ENCODE measurements around the gene VCL. TPM values are rescaled to one million over a fixed set of nuclear protein-coding genes. Genes with fewer than 3 reads are reported as not detected.
A peak's percentile ranks its signal among the peaks of the same experiment; 100 is the strongest.
"Not testable (repeated sequence)": the region's sequence is repeated elsewhere in the genome, so short reads cannot be mapped to it uniquely, and the experiment has no call there.

The VCL gene
- total and polyA plus RNA-seq, 9 of the 15 experiments (the other 6 are each of a cell fraction or from before 2014, with no cell fraction given) = 29.8 to 186 (median 76.4) TPM

DNA sequence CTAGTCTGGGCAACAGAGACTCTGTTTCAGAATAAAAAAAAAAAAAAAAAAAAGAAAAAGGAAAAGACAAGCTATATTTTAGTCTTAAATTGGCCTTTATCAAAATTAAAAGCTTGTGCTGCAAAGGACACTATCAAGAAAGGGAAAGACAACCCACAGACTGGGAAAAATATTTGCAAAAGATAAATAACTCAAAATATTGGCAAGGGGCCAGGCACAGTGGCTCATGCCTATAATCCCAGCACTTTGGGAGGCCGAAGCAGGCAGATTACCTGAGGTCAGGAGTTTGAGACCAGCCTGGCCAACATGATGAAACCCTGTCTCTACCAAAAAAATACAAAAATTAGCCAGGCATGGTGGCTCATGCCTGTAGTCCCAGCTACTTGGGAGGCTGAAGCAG lies 34.3 kb downstream of the VCL start:
- FAIRE-seq; intact Hi-C loops (cut with micrococcal nuclease); H3K27ac ChIP-seq (ENCODE audit: extremely low read depth, low read depth, low read length); in situ Hi-C loops (cut with MboI); H3K27me3 ChIP-seq (ENCODE audit: control insufficient read depth in 2 of 2, insufficient read depth in 2 of 2, low read length in 2 of 2); H3K9me3 ChIP-seq (replicated peaks; ENCODE audit: control insufficient read depth, insufficient read depth, low read depth, low read length); H3K9me1 ChIP-seq (ENCODE audit: control insufficient read depth, insufficient read depth, low read length); ATAC-seq; H4K20me1 ChIP-seq (replicated peaks; ENCODE audit: control insufficient read depth, insufficient read depth, low read length); H2AFZ ChIP-seq (ENCODE audit: low read depth, low read length); DNase-seq (ENCODE audit: extremely low read depth in 1 of 4, low spot score in 3 of 4); H3K9ac ChIP-seq (ENCODE audit: insufficient read depth in 1 of 2, low read depth in 2 of 2, low read length in 2 of 2); CTCF ChIA-PET (ENCODE audit: low intra/inter-chr PET ratio); H3K4me3 ChIP-seq; H3K4me2 ChIP-seq (ENCODE audit: insufficient read depth, low read length); BruUV-seq (replicated peaks); TF ChIP-seq CEBPG (tag; conservative IDR thresholded peaks at IDR 0.05 in 1 of 2, IDR thresholded peaks at IDR 0.05 in 1 of 2): not testable (repeated sequence)
- peaks cover 60% of the 10 kb centered on the region for H3K36me3 ChIP-seq (ENCODE audit: control insufficient read depth, insufficient read depth, low read length)
- WGBS (ENCODE audit: insufficient coverage, low coverage, missing lambda C conversion rate) = 25% methylated on average over 1 of the region's 1 CpG
- peaks cover 70% of the 10 kb centered on the region for H3K79me2 ChIP-seq (ENCODE audit: control insufficient read depth, insufficient read depth, low read length)
- peaks cover 8 to 37% of the 10 kb centered on the region in 2 experiments; a peak in 4 of 5 replicates for H3K4me1 ChIP-seq (replicated peaks in 1 of 2; ENCODE audit: control insufficient read depth in 2 of 2, insufficient read depth in 2 of 2, low read length in 2 of 2)
- TF ChIP-seq CBFA2T3 (IDR thresholded peaks at IDR 0.05) = peak; percentile 41; the same call in 1 of the 2 replicates
- 0 out of 2 replicates have a peak, but pooled peaks have one; percentile 33 for TF ChIP-seq SMARCA5 (IDR thresholded peaks at IDR 0.05)
- TF ChIP-seq DPF2 (IDR thresholded peaks at IDR 0.05) = peak; percentile 54
- TF ChIP-seq NCOR1 (IDR thresholded peaks at IDR 0.05) = 0 out of 2 replicates have a peak, but pooled peaks have one; percentile 9
- 0 out of 2 replicates have a peak, but pooled peaks have one; percentile 25 for TF ChIP-seq ADNP (tag; IDR thresholded peaks at IDR 0.05)
- 0 out of 4 replicates have a peak, but pooled peaks of 1 of the 2 experiments have one; percentile 26 for TF ChIP-seq ARNT (IDR thresholded peaks at IDR 0.05)
- peak; percentile 99 for TF ChIP-seq NFIC (IDR thresholded peaks at IDR 0.05)
- TF ChIP-seq MEIS2 (IDR thresholded peaks at IDR 0.05; ENCODE audit: partially characterized antibody) = peak; percentile 95
- TF ChIP-seq NCOA2 (IDR thresholded peaks at IDR 0.05; ENCODE audit: partially characterized antibody in 2 of 2) = peak in 1 of 2 experiments; percentile 11
- TF ChIP-seq, protein P1, sequence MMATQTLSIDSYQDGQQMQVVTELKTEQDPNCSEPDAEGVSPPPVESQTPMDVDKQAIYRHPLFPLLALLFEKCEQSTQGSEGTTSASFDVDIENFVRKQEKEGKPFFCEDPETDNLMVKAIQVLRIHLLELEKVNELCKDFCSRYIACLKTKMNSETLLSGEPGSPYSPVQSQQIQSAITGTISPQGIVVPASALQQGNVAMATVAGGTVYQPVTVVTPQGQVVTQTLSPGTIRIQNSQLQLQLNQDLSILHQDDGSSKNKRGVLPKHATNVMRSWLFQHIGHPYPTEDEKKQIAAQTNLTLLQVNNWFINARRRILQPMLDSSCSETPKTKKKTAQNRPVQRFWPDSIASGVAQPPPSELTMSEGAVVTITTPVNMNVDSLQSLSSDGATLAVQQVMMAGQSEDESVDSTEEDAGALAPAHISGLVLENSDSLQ (IDR thresholded peaks at IDR 0.05) = 0 out of 2 replicates have a peak, but pooled peaks have one; percentile 12
- TF ChIP-seq, protein P2, sequence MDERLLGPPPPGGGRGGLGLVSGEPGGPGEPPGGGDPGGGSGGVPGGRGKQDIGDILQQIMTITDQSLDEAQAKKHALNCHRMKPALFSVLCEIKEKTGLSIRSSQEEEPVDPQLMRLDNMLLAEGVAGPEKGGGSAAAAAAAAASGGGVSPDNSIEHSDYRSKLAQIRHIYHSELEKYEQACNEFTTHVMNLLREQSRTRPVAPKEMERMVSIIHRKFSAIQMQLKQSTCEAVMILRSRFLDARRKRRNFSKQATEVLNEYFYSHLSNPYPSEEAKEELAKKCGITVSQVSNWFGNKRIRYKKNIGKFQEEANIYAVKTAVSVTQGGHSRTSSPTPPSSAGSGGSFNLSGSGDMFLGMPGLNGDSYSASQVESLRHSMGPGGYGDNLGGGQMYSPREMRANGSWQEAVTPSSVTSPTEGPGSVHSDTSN (CRISPR knock-in tag; IDR thresholded peaks at IDR 0.05; ENCODE audit: low read depth) = not testable (repeated sequence)
- TF ChIP-seq, protein P2 (tag; conservative IDR thresholded peaks at IDR 0.05; ENCODE audit: low read depth) = peak; percentile 87
- TF ChIP-seq CEBPG (CRISPR knock-in tag; IDR thresholded peaks at IDR 0.05) = 0 out of 2 replicates have a peak, but pooled peaks have one; percentile 24
- peak; percentile 87 for TF ChIP-seq NFIX (CRISPR knock-in tag; IDR thresholded peaks at IDR 0.05; ENCODE audit: low read depth)
- 0 out of 4 replicates have a peak, but pooled peaks of 1 of the 2 experiments have one; percentile 9 for TF ChIP-seq KDM1A (IDR thresholded peaks at IDR 0.05)
- TF ChIP-seq, protein P3, sequence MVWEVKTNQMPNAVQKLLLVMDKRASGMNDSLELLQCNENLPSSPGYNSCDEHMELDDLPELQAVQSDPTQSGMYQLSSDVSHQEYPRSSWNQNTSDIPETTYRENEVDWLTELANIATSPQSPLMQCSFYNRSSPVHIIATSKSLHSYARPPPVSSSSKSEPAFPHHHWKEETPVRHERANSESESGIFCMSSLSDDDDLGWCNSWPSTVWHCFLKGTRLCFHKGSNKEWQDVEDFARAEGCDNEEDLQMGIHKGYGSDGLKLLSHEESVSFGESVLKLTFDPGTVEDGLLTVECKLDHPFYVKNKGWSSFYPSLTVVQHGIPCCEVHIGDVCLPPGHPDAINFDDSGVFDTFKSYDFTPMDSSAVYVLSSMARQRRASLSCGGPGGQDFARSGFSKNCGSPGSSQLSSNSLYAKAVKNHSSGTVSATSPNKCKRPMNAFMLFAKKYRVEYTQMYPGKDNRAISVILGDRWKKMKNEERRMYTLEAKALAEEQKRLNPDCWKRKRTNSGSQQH (CRISPR knock-in tag; IDR thresholded peaks at IDR 0.05) = 0 out of 2 replicates have a peak, but pooled peaks have one; percentile 20
- peak; percentile 43 for TF ChIP-seq ARID1B (IDR thresholded peaks at IDR 0.05)
- POLR2A ChIA-PET = interaction anchor here (1.3 to 4.5 kb wide), 4 partner anchors 8 to 20 kb away, joined by 3 to 20 read pairs (median 12); no protein-coding TSS in a partner anchor

Data from K562 (cell line).